BE2C (cell line): ENCODE results near the gene POLE4.

Source experiments
- DNase-seq: peaks from one replicate; pipeline ENCODE4 v3.0.0-alpha.2; 2020
- H3K27me3 ChIP-seq: fragments of 250-450 bp; sonication (Bioruptor Pico); 2 replicates; pipeline ENCODE4 v1.5.1; 2020; ENCODE audit warnings: mild to moderate bottlenecking
- H3K36me3 ChIP-seq: fragments of 250-450 bp; sonication (Bioruptor Pico); 2 replicates; pipeline ENCODE4 v1.5.1; 2020; ENCODE audit warnings: mild to moderate bottlenecking
- H3K4me1 ChIP-seq: fragments of 250-450 bp; sonication (Bioruptor Pico); 2 replicates; pipeline ENCODE4 v1.5.1; 2020
- H3K4me3 ChIP-seq: 2 replicates; pipeline ENCODE4 v1.5.1; 2011; ENCODE audit warnings: low read depth, low read length
- H3K9me3 ChIP-seq: fragments of 250-450 bp; sonication (Bioruptor Pico); 2 replicates; pipeline ENCODE4 v1.5.1; 2020
- CTCF ChIP-seq: IDR thresholded peaks from 2 replicates; pipeline ENCODE4 v1.5.1; 2012; ENCODE audit warnings: mild to moderate bottlenecking, low read depth, low read length

Gene POLE4

DNA sequence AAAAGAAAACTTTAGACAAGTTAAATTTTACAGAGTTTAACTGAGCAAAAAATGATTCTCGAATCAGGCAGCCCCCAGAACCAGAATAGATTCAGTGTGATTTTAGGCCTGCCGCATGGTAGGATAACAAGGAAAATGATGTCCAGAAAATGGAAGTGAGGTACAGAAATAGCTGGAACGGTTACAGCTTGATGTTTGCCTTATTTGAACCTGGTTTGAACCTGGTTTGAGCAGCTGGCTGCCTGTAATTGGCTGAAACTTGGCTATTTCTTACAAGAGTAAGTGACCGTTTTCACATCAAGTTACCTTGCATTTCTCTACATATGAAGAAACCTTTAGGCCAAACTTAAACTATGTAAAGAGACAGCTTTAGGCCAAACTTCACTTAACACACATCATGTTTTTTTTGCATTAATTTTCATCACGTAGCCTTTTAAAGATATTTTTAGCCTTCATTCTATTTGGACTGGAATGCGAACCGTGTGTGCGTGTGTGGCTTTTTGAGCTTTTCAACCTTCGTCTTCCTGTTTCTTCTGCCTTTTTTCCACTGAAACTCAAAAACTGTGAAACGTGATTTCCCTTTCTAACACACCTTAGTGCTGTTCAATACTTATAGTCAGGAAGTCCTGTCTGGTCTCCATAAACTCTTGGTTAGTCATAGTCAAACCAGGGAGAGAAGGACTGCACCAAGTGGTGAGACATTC, 4.5 kb upstream of the POLE4 start:
- no peaks in the 10 kb centered on the region for H3K27me3 ChIP-seq
- no peaks in the 10 kb centered on the region for H3K36me3 ChIP-seq
- TF ChIP-seq CTCF = no peak
- DNase-seq = no peak
- no peaks in the 10 kb centered on the region for H3K4me1 ChIP-seq
- no peak overlapping the region for H3K4me3 ChIP-seq
- H3K9me3 ChIP-seq = no peaks in the 10 kb centered on the region

DNA sequence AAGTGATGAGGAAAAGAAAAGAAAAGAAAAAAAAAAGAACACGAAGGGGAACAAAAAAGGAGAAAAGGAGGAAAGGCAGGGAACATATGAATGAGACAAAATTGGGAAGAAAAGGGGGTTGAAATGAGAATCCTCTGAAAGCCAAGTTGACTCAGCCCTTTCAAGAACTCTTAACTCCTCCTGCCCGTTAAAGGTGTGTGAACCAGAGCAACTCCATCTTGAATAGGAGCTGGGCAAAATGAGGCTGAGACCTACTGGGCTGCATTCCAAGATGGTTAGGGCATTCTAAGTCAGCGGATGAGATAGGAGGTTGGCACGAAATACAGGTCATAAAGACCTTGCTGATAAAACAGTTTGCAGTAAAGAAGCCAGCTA, 4.0 kb upstream of the POLE4 start:
- H3K9me3 ChIP-seq = no peaks in the 10 kb centered on the region
- DNase-seq = no peak
- H3K27me3 ChIP-seq = no peaks in the 10 kb centered on the region
- H3K4me3 ChIP-seq = no peak overlapping the region
- H3K36me3 ChIP-seq = no peaks in the 10 kb centered on the region
- no peak for TF ChIP-seq CTCF
- H3K4me1 ChIP-seq = no peaks in the 10 kb centered on the region

GRCh38 chr2:74957886-74958273, 563 bp upstream of the POLE4 start:
- Histone ChIP-seq H3K9me3 (no peaks in the 10 kb centered on the region), H3K27me3 (no peaks in the 10 kb centered on the region), H3K4me1 (no peaks in the 10 kb centered on the region), H3K4me3 (peak overlapping the region; percentile 55), H3K36me3 (no peaks in the 10 kb centered on the region)
- TF ChIP-seq CTCF = no peak
- DNase-seq = no peak

- no peak for TF ChIP-seq CTCF
- H3K36me3 ChIP-seq = no peaks in the 10 kb centered on the region
- DNase-seq = no peak
- H3K27me3 ChIP-seq = no peaks in the 10 kb centered on the region
- no peaks in the 10 kb centered on the region for H3K9me3 ChIP-seq
- no peaks in the 10 kb centered on the region for H3K4me1 ChIP-seq
- H3K4me3 ChIP-seq = peak overlapping the region; percentile 55
These were observed 786 bp downstream of the POLE4 start for GRCh38 chr2:74959106-74959751.

GRCh38 chr2:74966887-74967286, 8.4 kb downstream of the POLE4 start:
- Histone ChIP-seq H3K27me3 (no peaks in the 10 kb centered on the region), H3K4me1 (no peaks in the 10 kb centered on the region), H3K36me3 (no peaks in the 10 kb centered on the region), H3K9me3 (no peaks in the 10 kb centered on the region), H3K4me3 (no peak overlapping the region)
- no peak for TF ChIP-seq CTCF
- DNase-seq = no peak

- TF ChIP-seq CTCF = no peak
- no peak for DNase-seq
- Histone ChIP-seq H3K4me1 (no peaks in the 10 kb centered on the region), H3K36me3 (no peaks in the 10 kb centered on the region), H3K4me3 (no peak overlapping the region), H3K27me3 (no peaks in the 10 kb centered on the region), H3K9me3 (no peaks in the 10 kb centered on the region)
These were observed 16.6 kb downstream of the POLE4 start for GRCh38 chr2:74975016-74975415.
